Measurements from ENCODE around the gene CSRNP3.

DNA sequence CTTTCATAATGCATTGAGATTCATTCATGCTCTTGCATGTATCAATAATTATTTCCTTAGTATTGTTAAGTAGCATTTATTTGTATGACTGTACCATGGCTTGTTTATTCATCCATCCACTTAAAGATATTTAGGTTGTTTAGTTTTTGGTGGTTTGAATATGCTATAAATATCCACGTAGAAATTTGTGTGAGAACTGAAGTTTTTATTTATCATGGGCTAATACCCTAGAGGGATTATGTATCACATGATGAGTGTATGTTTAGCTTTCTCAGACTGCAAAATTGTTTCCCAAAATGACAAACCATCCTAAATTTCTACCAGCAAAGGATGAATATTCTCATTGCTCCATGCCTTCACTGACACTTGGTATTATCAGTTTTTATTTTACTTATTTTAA is 55.2 kb downstream of the CSRNP3 start:
- TF ChIP-seq CTCF (IDR thresholded peaks at IDR 0.05) (no peak), POLR2A (IDR thresholded peaks at IDR 0.05) (no peak)

All from right lobe of liver (tissue), 4 donors.